ENCODE data around the gene XRCC3. TPM values are rescaled to one million over a fixed set of nuclear protein-coding genes. Genes with fewer than 3 reads are reported as not detected.

XRCC3 gene
- total and polyA plus RNA-seq, 12 donors, result 1.3 to 10.2 (median 5.0) TPM

DNA sequence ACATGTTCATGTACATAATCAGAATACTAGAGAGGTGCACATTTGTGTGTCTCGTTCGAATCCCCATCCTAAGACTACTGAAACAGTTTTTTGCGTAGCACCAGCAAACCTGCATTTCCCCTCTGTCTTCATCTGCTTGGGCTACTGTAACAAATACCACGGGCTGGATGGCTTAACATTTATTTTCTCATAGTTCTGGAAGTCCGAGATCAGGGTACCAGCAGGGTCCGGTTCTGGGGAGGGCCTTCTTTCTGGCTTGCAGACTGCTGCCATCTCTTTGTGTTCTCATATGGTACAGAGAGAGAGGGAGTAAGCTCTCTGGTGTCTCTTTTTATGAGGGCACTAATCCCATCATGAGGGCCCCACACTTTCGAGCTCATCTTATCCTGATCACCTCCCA lies 55.6 kb downstream of the XRCC3 start:
- WGBS, 4 donors, result 84 to 90% (median 88%) methylated on average over 7 of the region's 7 CpGs
- intact Hi-C loops (cut with DNase I), result no loop called here

DNA sequence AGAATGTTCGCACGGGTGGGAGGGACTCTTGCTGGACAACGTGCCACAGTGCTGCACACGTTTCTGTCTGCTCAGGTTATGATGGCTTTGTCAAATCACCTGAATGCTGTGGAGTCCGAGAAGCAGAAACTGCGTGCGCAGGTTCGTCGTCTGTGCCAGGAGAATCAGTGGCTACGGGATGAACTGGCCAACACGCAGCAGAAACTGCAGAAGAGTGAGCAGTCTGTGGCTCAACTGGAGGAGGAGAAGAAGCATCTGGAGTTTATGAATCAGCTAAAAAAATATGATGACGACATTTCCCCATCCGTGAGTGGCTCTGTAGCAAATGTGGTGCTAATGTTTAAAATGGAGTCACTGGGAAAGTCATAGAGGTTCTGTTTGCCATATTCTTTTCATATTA lies 57.8 kb downstream of the XRCC3 start:
- Histone ChIP-seq H3K27ac (peak overlapping the region in 2 of 5 donors; percentile 39 to 56), H3K27me3 (no peaks in the 10 kb centered on the region), H3K9me3 (replicated peaks in 1 of 3) (no peaks in the 10 kb centered on the region), H3K36me3 (replicated peaks in 1 of 2) (peaks cover 0 to 73% of the 10 kb centered on the region in 2 donors), H3K4me1 (replicated peaks in 1 of 2) (peaks cover 11 to 26% of the 10 kb centered on the region in 2 donors), H3K4me3 (no peak overlapping the region)
- intact Hi-C loops (cut with DNase I), result no loop called here
- no peak for DNase-seq
- 71 to 83% (median 79%) methylated on average over 13 of the region's 13 CpGs for WGBS, 4 donors
- TF ChIP-seq, protein P1, sequence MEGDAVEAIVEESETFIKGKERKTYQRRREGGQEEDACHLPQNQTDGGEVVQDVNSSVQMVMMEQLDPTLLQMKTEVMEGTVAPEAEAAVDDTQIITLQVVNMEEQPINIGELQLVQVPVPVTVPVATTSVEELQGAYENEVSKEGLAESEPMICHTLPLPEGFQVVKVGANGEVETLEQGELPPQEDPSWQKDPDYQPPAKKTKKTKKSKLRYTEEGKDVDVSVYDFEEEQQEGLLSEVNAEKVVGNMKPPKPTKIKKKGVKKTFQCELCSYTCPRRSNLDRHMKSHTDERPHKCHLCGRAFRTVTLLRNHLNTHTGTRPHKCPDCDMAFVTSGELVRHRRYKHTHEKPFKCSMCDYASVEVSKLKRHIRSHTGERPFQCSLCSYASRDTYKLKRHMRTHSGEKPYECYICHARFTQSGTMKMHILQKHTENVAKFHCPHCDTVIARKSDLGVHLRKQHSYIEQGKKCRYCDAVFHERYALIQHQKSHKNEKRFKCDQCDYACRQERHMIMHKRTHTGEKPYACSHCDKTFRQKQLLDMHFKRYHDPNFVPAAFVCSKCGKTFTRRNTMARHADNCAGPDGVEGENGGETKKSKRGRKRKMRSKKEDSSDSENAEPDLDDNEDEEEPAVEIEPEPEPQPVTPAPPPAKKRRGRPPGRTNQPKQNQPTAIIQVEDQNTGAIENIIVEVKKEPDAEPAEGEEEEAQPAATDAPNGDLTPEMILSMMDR (IDR thresholded peaks at IDR 0.05), result no peak
- TF ChIP-seq POLR2A (IDR thresholded peaks at IDR 0.05), result no peak

More for the DNA sequence above, 55.6 kb downstream of the XRCC3 start:
- no peaks in the 10 kb centered on the region for H3K9me3 ChIP-seq (replicated peaks in 1 of 3)
- H3K36me3 ChIP-seq (replicated peaks in 1 of 2), result peaks cover 0 to 82% of the 10 kb centered on the region in 2 donors
- no peaks in the 10 kb centered on the region for H3K27me3 ChIP-seq
- no peak for TF ChIP-seq POLR2A (IDR thresholded peaks at IDR 0.05)
- TF ChIP-seq, protein P1 (IDR thresholded peaks at IDR 0.05), result no peak
- no peak overlapping the region for H3K4me3 ChIP-seq
- DNase-seq, result no peak
- no peak overlapping the region for H3K27ac ChIP-seq
- H3K4me1 ChIP-seq (replicated peaks in 1 of 2), result peaks cover 0 to 6% of the 10 kb centered on the region in 2 donors

DNA sequence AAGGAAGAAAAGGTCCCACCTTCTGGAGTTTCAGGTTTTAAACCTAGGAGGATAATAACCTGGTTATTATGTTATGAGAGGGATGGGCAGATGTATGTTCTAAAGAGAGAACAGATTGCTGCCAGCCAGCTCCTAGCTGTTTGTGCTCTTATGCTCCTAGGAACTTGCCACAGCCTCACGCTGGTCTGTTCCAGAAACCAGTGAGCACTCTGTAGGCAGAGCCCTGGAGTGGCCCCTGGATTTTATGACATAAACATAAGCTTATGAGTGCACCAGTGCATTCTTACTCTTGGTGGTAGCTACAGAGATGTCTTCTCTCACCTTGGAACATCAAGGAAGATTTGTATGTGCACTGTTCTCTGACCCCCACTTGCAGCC lies 58.5 kb downstream of the XRCC3 start:
- no peak overlapping the region for H3K27ac ChIP-seq
- WGBS, 4 donors, result 71 to 93% (median 91%) methylated on average over 1 of the region's 1 CpG
- peaks cover 11 to 30% of the 10 kb centered on the region in 2 donors for H3K4me1 ChIP-seq (replicated peaks in 1 of 2)
- DNase-seq, result no peak
- TF ChIP-seq, protein P1 (IDR thresholded peaks at IDR 0.05), result no peak
- no peak for TF ChIP-seq POLR2A (IDR thresholded peaks at IDR 0.05)
- intact Hi-C loops (cut with DNase I), result no loop called here
- H3K36me3 ChIP-seq (replicated peaks in 1 of 2), result peaks cover 0 to 66% of the 10 kb centered on the region in 2 donors
- no peaks in the 10 kb centered on the region for H3K9me3 ChIP-seq (replicated peaks in 1 of 3)
- no peaks in the 10 kb centered on the region for H3K27me3 ChIP-seq
- no peak overlapping the region for H3K4me3 ChIP-seq

DNA sequence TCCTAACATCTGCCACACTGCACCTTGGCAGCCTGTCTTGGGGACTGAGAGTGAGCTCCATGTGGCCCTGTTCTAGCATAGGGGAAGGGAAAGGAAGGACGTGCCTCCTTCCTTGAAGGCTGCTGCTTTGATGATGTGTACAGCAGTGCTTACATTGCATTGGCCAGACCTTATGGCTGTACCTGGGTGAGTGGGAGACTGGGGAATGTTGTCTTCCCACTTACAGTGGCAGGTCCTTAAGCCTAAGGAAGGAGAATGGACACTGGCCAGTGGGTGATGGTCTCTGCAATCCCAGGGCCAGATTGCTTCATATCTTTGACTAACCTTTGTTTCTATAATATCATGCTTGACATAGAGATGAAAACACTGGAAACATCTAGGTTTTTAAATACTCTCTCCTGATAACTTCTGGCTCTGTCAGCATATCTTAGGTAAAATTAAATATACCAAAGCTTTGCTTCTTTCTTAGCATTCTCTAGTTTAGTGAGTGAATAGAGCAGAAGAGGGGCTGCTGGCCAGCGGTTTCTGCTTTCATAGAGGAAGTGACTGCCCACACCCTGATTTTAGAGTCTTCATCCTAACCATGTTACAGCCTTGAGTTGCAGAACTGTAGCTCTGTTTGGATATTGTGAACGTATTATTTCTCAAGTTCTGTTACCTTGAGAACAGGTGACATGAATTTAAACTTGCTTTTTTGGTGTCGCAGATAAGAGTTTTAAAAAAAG lies 59.1 kb downstream of the XRCC3 start:
- no peaks in the 10 kb centered on the region for H3K9me3 ChIP-seq (replicated peaks in 1 of 3)
- intact Hi-C loops (cut with DNase I), result no loop called here
- H3K4me3 ChIP-seq, result no peak overlapping the region
- peak overlapping the region in 2 of 5 donors; percentile 6 to 12 for H3K27ac ChIP-seq
- peaks cover 0 to 61% of the 10 kb centered on the region in 2 donors for H3K36me3 ChIP-seq (replicated peaks in 1 of 2)
- peaks cover 11 to 35% of the 10 kb centered on the region in 2 donors for H3K4me1 ChIP-seq (replicated peaks in 1 of 2)
- TF ChIP-seq, protein P1 (IDR thresholded peaks at IDR 0.05), result no peak
- no peak for TF ChIP-seq POLR2A (IDR thresholded peaks at IDR 0.05)
- no peak for DNase-seq
- no peaks in the 10 kb centered on the region for H3K27me3 ChIP-seq
- 58 to 72% (median 69%) methylated on average over 4 of the region's 4 CpGs for WGBS, 4 donors
